Activated T-cell treated with anti-CD3 and anti-CD28 coated beads for 4 hours (primary cell): ENCODE data around the gene LRRC58.
A peak's percentile ranks its signal among the peaks of the same experiment; 100 is the strongest.
"Not testable (repeated sequence)": the region's sequence is repeated elsewhere in the genome, so short reads cannot be mapped to it uniquely, and the experiment has no call there.

ENCODE experiments used
- DNase-seq: peaks from one replicate; pipeline ENCODE4 v3.0.0-alpha.2; 2020

Gene LRRC58

GRCh38 chr3:120348991-120349854 is at the start of gene LRRC58:
TSS of gene LRRC58 (minus strand) at chr3:120349354. CDS start at chr3:120349243, 111 bp downstream.
- peak; percentile 82 for DNase-seq

- DNase-seq: no peak
Observed at GRCh38 chr3:120396469-120396868, 47.3 kb upstream of the LRRC58 start.

DNA sequence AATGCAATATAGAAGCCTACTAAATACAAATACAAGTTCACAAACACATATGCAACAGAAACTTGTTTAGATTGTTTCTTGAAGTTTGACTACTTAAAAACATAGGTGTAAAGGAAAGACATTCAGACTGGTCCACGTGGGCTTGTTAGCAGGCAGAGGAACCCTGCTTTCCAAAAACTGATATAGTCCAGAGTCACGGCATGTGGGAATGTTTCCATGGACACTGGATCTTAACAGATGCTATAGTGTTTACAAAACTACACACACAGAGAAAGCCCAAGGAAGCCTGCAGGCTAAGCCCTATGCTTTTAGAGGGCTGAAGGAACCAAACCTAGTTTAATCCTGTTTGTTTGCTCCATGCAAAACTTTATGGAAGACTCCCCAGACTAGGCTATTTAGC is 45.2 kb upstream of the LRRC58 start:
- no peak for DNase-seq

GRCh38 chr3:120393761-120394160 is 44.6 kb upstream of the LRRC58 start:
- DNase-seq: no peak

GRCh38 chr3:120393243-120393642 is 44.1 kb upstream of the LRRC58 start:
- DNase-seq: no peak

DNA sequence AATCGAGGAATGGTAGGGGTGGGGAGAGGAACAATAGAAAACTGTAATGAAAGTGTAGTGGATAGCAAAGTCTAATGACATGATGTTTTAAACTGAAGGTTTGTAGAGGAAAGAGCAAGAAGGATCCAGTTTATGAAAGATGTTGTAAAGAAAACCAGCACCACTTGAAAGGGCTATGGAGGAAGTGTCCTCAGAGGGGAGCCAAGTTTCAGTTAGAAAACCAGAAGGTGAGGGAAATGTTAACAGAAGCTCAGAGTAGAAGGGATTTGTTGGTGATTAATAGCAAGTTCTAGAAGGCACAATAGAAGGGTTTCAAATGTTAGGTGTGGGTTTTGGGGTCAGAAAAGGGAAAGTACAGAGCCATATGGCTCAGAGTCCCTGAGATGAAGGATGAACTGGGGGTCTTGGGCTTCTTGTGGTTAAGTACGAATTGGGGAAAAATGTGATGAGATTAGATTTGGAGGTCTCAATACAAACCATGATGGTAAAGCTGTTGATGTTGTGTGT is 33.8 kb upstream of the LRRC58 start:
- DNase-seq: no peak

GRCh38 chr3:120381503-120381902 is 32.3 kb upstream of the LRRC58 start:
- DNase-seq: no peak

DNA sequence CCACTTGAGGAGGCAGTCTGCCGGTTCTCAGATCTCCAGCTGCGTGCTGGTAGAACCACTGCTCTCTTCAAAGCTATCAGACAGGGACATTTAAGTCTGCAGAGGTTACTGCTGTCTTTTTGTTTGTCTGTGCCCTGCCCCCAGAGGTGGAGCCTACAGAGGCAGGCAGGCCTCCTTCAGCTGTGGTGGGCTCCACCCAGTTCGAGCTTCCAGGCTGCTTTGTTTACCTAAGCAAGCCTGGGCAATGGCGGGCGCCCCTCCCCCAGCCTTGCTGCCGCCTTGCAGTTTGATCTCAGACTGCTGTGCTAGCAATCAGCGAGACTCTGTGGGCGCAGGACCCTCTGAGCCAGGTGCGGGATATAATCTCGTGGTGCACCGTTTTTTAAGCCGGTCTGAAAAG is 28.8 kb upstream of the LRRC58 start:
- DNase-seq: not testable (repeated sequence)

DNA sequence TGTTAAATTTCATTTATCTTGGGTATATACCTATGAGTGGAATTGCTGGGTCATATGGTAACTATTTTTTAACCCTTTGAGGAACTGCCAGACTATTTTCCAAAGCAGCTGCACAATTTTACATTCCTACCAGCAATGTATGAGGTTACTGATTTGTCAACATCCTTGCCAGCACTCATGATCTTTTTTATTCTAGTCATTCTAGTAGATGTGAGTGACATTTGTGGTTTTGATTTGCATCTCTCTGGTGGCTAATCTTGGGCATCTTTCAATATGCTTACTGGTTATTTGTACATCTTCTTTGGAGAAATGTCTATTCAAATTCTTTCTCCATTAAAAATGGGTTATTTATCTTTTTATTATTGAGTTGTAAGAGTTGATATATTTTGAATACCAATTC is 21.3 kb upstream of the LRRC58 start:
- DNase-seq: no peak

DNA sequence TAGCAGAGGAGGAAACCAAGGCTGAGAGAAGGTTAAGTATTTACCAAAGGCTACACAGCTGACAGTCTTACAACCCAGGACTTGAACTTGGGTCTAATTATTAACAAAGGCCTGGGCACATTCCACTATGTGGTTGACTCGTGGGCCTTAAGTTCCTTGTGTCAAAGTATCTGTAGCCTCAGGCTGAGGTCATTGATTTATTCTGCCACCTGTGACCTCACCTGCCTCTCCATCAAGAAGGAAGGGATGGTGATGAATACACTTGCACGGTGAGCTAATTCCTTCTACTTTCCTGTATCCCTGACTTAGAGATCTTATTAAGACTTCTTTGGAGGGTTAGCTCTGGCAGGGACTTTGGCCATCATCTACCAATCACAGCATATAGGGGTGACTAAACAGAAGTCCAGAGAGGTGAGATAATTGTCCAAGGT is 19.9 kb upstream of the LRRC58 start:
- no peak for DNase-seq

- DNase-seq: no peak
Observed at GRCh38 chr3:120368172-120368571, 19.0 kb upstream of the LRRC58 start.

DNA sequence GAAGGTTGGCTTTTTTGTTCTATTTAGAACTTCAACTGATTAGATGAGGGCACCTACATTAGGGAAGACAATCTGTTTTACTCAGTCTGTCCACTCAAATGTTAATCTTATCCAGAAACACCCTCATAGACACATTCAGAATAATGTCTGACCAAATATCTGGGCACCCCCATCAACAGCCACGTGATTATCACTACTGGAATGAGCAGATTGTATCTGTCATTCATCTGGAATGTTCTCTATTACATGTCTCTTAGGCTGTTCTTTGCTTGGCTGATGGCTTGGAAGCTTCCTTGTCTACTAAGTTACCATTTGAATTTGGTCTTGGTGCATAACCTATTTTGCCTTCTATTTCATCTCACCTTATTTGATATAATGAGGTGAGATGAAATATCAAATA is 15.7 kb upstream of the LRRC58 start:
- DNase-seq: no peak

GRCh38 chr3:120364101-120364500 is 14.9 kb upstream of the LRRC58 start:
- no peak for DNase-seq

GRCh38 chr3:120357807-120358206 is 8.7 kb upstream of the LRRC58 start:
- no peak for DNase-seq

DNA sequence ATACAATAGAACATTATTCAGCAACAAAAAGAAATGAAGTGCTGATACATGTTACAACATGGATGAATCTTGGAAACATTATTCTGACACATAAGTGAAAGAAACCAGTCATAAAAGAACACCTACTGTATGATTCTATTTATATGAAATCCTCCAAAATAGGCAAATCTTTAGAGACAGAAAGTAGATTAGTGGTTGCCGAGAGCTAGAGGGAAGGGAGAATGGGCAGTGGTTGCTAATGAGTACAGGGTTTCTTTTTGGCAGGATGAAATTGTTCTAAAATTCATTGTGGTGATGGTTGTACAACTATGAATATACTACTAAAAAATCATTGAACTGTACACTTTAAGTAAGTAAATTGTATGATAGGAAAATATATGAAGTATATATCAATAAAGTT is 6.3 kb upstream of the LRRC58 start:
- no peak for DNase-seq

GRCh38 chr3:120353463-120353862 is 4.3 kb upstream of the LRRC58 start:
- no peak for DNase-seq

DNA sequence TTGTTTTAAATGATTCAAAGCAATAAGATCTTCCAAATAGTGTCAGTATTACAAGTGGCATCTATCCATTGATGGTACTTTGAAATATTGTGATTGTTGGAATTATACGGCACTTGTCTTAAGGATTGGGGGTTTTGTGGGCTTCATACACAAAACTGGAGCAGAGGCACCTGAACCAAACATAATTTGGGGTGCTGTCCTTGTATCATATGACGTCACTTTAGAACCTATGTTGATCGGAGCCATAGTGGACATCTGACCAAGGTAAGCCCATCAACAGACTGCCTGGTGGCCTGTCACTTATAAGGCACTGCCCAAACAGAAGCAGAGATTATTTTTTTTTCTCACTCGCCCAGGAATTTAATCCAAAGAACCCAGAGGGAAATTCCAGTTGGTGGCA is 2.9 kb upstream of the LRRC58 start:
- DNase-seq: no peak

DNA sequence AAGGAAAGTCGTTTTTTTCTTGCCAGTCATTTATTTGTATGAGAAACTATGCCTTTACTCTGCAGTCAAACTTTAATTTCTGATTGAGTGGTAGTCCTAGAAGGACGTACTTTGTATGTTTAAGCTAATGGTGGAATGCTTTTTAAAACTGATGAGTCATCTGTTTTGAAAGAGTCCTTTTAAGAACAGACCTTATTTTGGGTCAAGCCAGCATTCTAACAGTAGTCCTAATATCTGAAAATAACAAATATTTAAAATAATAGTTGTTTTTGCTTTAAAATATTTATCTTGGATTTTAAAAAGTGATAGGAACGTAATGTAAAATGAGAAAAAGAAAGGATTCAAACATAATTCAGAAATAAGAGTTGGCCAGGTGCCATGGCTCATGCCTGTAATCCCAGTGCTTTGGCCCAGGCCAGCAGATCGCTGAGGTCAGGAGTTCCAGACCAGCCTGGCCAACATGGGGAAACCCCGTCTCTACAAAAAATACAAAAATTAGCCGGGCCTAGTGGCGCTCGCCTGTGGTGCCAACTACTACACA is 1.3 kb upstream of the LRRC58 start:
- DNase-seq: no peak

DNA sequence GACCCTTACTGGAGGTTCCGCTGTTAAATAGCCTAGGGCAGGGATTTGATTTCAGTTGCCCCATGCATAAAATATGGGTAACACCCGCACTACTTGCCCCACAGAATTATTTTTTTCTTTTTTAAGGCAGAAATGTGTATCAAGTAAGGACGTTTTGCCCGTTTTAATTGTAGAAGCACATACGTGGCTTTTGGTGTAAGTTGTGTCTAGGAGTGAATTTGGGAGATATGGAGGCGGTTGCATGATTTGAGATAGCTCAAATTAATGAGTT is 636 bp upstream of the LRRC58 start:
- no peak for DNase-seq

GRCh38 chr3:120348065-120348990 is 826 bp downstream of the LRRC58 start:
- DNase-seq: peak; percentile 25

- no peak for DNase-seq
Observed at GRCh38 chr3:120344349-120344748, 4.8 kb downstream of the LRRC58 start.

DNA sequence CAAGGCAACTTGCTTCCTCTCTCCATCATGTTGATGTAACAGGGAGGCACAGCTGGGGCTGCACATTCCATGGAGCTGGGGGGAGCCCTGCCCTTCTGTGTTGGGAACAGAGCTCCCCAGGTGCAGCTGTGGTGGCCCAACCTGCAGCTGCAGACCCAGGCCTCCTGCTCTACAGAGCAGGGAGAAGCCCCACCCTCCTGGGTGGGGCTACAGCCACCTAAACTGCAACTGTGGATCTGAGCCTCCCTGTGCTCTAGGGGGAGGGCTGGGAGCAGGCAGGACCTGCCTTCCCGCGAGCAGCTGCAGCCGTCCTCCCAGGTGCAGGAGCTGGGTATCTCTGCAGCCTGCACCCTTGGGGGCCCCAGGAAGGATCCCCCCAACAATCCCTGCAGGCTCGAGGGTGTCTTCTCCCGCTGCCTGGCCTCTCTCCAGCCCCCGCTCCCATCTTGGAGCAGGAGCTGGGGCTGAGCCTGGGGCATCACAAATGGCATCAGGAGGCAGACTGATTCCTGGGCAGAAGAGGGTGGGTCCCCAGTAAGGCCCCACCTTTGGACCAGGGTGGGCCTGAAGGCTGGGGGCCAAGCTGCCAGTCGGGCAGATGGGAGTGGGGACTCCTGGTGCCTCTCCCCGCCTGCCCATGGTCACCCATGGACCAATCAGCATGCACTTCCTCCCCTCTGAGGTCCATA is 7.4 kb downstream of the LRRC58 start:
- DNase-seq: no peak

- no peak for DNase-seq
Observed at GRCh38 chr3:120339362-120339761, 9.8 kb downstream of the LRRC58 start.
